ENCODE measurements around the gene TRMU. TPM values are rescaled to one million over a fixed set of nuclear protein-coding genes. Genes with fewer than 3 reads are reported as not detected.

The TRMU gene, protein sequence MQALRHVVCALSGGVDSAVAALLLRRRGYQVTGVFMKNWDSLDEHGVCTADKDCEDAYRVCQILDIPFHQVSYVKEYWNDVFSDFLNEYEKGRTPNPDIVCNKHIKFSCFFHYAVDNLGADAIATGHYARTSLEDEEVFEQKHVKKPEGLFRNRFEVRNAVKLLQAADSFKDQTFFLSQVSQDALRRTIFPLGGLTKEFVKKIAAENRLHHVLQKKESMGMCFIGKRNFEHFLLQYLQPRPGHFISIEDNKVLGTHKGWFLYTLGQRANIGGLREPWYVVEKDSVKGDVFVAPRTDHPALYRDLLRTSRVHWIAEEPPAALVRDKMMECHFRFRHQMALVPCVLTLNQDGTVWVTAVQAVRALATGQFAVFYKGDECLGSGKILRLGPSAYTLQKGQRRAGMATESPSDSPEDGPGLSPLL
- polyA plus RNA-seq (2012; ENCODE audit: missing spikeins), result 28.3 TPM

DNA sequence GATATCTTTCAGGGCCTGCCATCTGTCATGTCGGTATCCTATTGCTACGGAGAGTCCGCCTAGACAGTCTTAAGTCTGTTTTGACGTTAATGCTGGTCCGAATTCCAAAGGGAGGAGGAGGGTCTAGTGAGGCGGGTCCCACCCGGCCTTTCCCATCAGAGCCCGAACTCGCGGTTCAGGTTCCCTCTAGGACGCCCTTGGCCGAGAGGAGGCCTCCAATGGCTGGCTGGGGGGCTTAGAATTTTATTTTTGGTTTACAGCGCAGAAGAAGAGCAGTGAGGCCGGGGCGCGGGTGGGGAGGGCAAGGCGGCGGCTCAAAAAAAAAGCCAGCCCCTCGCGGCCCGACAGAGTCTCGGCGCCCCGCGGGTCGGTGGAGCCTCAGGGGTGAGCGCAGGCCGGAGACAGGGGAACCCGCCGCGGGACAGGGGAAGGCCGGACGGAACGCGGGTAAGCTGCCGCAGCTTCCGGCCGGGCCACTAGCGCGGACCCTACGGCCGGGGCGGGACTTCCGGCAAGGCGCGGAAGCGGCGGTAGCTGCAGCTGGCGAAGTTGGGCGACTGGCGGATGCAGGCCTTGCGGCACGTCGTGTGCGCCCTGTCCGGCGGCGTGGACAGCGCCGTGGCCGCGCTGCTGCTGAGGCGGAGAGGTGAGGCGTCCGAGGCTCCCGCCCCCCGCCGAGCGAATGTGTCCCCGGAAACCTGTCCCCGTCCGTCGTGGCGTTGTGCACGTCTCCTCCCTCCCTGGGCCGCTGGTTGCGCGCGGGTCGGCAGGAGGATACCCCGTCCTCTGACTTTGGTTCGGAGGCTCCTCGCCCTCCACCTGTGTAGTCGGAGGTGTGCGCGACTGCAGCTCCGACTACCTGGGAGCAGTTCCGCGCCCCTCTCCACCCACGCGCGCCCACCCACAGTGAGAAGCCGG, at the start of gene TRMU:
TSS of gene TRMU (plus strand) at position 514 of the 918 bp plus-strand sequence. CDS start at position 565, 51 bp downstream.
- peak; percentile 99 for DNase-seq (ENCODE audit: insufficient read length)
- TF ChIP-seq TAF1 (IDR thresholded peaks at IDR 0.05; ENCODE audit: borderline replicate concordance, low read depth, low read length), result peak; percentile 84
- TF ChIP-seq POLR2A (IDR thresholded peaks at IDR 0.05; ENCODE audit: low read depth, low read length), result peak; percentile 92
- TF ChIP-seq POLR2AphosphoS5 (IDR thresholded peaks at IDR 0.05; ENCODE audit: low read depth, low read length), result peak; percentile 89
- peak; percentile 98 for FAIRE-seq

DNA sequence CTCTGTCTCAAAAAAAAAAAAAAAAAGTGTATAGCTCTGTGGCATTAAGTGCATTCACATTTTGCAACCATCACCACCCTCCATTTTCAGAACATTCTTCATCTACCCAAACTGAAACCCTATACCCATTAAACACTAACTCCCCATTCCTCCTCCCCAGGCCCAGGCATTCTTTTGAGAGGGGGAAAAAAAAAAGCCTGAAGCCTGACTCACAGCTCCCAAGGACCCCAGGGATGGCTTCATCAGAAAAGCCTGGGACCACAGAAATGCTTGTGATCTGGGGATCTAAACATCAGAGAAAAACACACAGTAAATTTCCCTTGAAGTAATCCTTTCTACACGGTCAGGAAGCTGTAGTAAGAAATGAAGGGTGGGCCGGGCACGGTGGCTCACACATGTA, 49.5 kb upstream of the TRMU start:
- no peak for DNase-seq (ENCODE audit: insufficient read length)
- TF ChIP-seq TAF1 (IDR thresholded peaks at IDR 0.05; ENCODE audit: borderline replicate concordance, low read depth, low read length) (no peak), POLR2A (IDR thresholded peaks at IDR 0.05; ENCODE audit: low read depth, low read length) (no peak), POLR2AphosphoS5 (IDR thresholded peaks at IDR 0.05; ENCODE audit: low read depth, low read length) (no peak)
- no peak for FAIRE-seq

DNA sequence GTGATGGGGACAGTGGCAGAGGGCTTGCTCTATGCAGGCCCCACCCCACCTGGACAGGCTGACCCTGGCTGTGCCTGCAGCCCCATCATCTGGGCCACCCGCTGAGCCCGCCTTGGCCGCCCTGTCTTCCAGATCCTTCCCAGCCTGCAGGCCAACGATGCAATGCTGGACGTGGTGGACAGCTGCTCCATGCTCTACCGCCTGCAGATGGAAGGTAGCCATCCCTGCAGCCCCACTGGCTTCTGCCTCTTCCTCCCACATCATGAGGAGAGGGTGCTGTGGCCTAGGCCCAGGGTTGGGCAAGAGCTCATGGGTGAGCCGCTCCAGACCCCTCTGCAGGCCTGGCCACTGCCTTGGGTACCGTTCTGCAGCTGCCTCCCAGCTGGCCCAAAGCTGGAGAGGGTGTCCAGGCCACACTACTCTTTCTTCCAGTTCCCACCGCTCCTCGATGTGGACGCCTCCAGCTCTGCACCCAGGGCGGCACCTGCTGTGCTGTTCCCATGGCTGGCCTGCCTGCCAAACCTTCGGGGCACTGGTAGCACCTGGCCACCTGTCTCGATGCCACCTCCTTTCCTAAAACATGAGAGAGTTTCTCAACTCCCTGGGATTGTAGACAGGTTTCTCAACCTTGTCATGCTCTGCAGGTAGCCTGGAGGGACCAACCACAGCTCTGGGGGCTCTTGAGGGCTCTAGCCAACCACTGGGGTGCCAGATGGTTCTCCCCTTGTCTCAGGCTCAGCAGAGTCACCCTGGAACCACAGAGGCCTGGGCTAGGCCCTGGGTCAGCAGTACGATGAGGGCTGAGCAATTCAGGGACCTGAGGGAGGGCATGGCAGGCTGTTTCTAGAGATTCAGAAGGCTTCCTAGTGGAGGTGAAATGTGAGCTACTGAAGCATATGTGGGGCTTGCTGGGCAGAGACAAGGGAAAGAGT, 48.3 kb upstream of the TRMU start:
- DNase-seq (ENCODE audit: insufficient read length) (no peak), FAIRE-seq (peak; percentile 5)
- TF ChIP-seq TAF1 (IDR thresholded peaks at IDR 0.05; ENCODE audit: borderline replicate concordance, low read depth, low read length) (no peak), POLR2AphosphoS5 (IDR thresholded peaks at IDR 0.05; ENCODE audit: low read depth, low read length) (no peak; the same call in 1 of the 2 replicates), POLR2A (IDR thresholded peaks at IDR 0.05; ENCODE audit: low read depth, low read length) (no peak)

DNA sequence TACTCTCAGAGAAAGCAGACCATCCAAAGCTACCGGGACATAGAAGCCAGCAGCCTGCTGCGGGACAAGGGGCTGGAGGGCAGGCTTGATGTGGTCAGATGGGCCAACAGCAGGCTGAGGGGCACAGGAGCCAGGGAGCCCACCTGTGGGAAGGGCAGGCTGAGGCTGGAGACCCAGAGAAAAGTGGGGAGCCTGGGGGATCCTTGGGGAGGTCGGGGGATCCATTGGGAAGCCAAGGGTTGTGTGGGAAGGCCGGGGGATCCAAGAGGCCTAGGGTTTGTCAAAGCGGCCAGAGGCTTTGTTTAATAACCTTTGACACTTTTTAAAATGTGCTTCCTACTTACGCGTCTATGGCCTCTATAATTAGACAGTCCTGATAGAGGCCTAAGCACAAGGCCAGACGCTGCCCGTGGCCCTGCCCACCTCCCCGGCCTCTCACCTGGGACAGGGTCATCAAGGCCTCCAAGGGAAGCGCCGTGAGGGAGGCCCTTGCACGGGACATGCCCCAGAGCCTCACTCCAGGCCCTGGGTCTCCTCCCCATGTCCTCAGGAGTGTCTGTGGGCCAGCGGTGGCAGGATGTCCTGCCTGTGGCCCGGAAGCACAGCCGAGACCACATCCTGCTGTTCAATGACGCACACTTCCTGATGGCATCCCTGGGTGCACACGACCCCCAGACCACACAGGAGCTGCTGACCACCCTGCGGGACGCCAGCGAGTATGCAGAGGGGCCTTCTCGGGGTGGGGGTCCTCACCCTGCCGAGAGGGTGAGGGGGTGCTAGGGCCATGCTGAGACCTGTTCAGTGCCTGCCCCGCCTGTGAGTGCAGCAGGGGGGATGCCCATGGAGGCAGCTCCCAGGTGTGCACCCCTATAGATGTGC, 47.4 kb upstream of the TRMU start:
- TF ChIP-seq POLR2A (IDR thresholded peaks at IDR 0.05; ENCODE audit: low read depth, low read length) (peak; percentile 93), POLR2AphosphoS5 (IDR thresholded peaks at IDR 0.05; ENCODE audit: low read depth, low read length) (peak; percentile 91), TAF1 (IDR thresholded peaks at IDR 0.05; ENCODE audit: borderline replicate concordance, low read depth, low read length) (peak; percentile 54; the same call in 1 of the 2 replicates)
- peak; percentile 99 for FAIRE-seq
- peak; percentile 93 for DNase-seq (ENCODE audit: insufficient read length)

DNA sequence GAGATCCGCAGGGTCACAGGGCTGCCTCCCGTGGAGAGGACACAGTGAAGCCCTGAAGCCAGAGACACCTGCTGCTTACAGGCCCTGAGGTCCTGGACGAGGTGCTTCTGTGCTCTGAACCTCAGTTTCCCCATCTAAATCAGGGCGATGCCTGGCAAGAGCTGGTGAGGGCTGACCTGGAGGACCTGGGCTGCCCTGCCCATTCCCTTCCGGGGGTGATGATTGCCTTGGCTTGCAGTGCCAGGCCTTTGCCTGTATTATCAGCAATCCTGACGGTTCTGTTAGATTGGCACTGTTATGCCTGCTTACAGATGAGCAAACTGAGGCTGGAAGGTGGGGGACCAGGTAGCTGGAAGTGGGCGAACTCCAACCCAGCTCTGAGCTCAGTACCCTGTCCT, 46.7 kb upstream of the TRMU start:
- DNase-seq (ENCODE audit: insufficient read length), result no peak
- TF ChIP-seq TAF1 (IDR thresholded peaks at IDR 0.05; ENCODE audit: borderline replicate concordance, low read depth, low read length) (no peak), POLR2A (IDR thresholded peaks at IDR 0.05; ENCODE audit: low read depth, low read length) (no peak), POLR2AphosphoS5 (IDR thresholded peaks at IDR 0.05; ENCODE audit: low read depth, low read length) (no peak)
- FAIRE-seq, result peak; percentile 24

DNA sequence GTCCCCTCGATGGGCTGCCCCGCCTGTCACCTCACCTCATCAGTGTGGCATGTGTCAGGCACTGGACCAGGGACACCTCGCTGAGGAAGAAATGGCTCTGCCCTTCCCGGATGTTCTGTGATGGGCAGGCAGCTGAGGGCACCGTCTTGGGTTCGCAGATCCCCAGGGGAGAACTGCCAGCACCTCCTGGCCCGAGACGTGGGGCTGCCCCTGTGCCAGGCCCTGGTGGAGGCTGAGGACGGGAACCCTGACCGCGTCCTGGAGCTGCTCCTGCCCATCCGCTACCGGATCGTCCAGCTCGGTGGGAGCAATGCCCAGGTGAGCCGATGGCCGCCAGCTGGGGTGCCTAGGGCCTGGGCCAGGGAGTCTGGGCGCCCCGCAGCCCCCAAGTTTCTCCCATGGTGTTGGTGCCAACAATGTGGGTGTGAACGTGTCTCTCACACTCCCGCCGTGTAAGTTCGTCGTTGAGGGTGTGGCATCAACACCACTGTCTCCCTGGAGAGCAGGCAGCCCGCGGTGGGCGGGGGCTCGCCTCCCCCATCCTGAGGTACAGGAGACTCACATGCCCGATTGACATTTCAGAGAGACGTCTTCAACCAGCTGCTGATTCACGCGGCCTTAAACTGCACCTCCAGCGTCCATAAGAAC, 46.1 kb upstream of the TRMU start:
- DNase-seq (ENCODE audit: insufficient read length) (no peak), FAIRE-seq (no peak)

DNA sequence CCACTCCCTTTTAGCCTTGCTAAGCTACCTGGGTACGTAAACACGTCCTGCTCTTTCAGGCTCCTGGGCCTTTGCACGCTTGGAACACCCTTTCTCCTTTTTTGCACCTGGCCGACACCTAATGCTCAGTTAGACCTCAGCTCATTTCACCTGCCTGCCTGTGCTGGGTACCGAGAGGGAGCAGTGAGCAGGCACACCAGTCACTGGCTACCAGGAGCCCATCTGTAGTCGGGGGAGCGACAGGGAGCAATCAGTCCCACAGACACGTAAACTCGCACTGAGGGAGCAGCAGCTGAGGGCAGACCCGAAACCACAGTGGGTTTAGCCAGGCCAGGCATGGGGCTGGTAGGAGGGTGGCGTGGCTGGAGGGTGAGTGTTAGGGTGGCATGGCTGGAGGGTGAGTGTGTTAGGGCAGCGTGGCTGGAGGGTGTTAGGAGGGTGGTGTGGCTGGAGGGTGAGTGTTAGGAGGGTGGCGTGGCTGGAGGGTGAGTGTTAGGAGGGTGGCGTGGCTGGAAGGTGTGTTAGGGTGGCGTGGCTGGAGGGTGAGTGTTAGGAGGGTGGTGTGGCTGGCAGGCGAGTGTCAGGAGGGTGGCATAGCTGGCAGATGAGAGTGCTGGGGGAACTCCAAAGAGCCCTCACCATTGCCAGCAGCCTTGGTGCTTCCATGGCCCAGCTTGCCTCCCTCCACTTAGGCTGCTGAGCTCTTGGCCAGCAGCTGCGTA, 45.2 kb upstream of the TRMU start:
- no peak for DNase-seq (ENCODE audit: insufficient read length)
- TF ChIP-seq POLR2A (IDR thresholded peaks at IDR 0.05; ENCODE audit: low read depth, low read length), result no peak
- TF ChIP-seq POLR2AphosphoS5 (IDR thresholded peaks at IDR 0.05; ENCODE audit: low read depth, low read length), result no peak
- no peak for TF ChIP-seq TAF1 (IDR thresholded peaks at IDR 0.05; ENCODE audit: borderline replicate concordance, low read depth, low read length)
- no peak for FAIRE-seq

More for the DNA sequence above, 46.1 kb upstream of the TRMU start:
- TF ChIP-seq POLR2AphosphoS5 (IDR thresholded peaks at IDR 0.05; ENCODE audit: low read depth, low read length) (peak; percentile 16; the same call in 1 of the 2 replicates), TAF1 (IDR thresholded peaks at IDR 0.05; ENCODE audit: borderline replicate concordance, low read depth, low read length) (no peak), POLR2A (IDR thresholded peaks at IDR 0.05; ENCODE audit: low read depth, low read length) (no peak)

DNA sequence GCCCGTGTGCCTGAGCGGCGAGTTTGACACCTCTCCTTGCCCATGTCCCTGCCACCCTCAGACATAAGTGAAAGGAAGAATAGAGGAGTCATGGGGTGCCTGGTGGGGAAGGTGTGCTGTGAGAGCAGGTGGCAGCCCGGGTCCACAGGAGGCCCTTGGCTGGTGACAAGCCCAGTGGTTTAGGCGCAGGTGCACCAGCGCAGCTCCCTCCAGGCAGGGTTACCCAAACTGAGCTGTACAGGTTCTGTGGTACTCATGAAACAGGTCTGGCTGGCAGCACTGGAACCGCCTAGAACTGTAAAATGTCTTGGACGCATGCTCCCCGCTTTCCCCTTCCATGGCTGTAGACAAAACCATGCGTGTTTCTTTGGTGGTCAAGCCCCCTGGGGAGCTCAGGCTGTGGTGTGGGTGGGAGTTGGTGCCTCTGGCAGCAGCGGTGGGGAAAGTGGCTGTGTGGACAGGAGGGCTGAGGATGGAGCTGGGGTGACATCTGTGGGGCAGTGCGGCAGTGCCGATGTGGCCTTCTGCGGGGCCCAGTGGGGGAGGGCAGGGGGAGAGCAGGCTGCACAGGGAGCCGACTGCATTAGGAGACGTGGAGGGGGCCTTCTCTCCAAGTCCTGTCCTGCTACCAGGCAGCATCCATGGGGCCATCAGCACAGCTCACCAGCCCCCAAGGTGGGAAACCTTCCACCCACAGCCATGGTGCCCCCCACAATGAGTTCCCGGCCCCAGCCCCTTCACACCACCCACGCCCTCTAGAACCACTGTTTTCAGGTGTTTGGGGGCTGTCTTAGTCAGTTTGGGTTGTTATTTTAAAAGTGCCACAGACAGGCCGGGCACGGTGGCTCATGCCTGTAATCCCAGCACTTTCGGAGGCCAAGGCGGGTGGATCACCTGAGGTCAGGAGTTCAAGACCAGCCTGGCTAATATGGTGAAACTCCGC, 44.4 kb upstream of the TRMU start:
- DNase-seq (ENCODE audit: insufficient read length) (no peak), FAIRE-seq (no peak)
- TF ChIP-seq POLR2A (IDR thresholded peaks at IDR 0.05; ENCODE audit: low read depth, low read length), result no peak
- TF ChIP-seq POLR2AphosphoS5 (IDR thresholded peaks at IDR 0.05; ENCODE audit: low read depth, low read length), result no peak
- TF ChIP-seq TAF1 (IDR thresholded peaks at IDR 0.05; ENCODE audit: borderline replicate concordance, low read depth, low read length), result no peak
